Measurements from ENCODE around the gene LMLN. TPM values are rescaled to one million over a fixed set of nuclear protein-coding genes. Genes with fewer than 3 reads are reported as not detected.

The LMLN gene
- total and polyA plus RNA-seq, 4 donors = 2.4 to 17.2 (median 8.2) TPM

GRCh38 chr3:198071602-198072287 lies 111.7 kb downstream of the LMLN start:
- Histone ChIP-seq H3K27ac (ENCODE audit: low read depth in 1 of 2, low read length in 1 of 2) (no peak overlapping the region), H3K4me3 (no peak overlapping the region), H3K9me3 (ENCODE audit: control insufficient read depth in 4 of 4, insufficient read depth in 3 of 4, low read length in 3 of 4) (no peaks in the 10 kb centered on the region), H3K36me3 (ENCODE audit: control insufficient read depth in 4 of 4, insufficient read depth in 4 of 4, low read length in 4 of 4) (no peaks in the 10 kb centered on the region), H3K27me3 (ENCODE audit: control insufficient read depth in 3 of 3, insufficient read depth in 3 of 3, low read length in 2 of 3) (peaks cover 0 to 66% (median 48%) of the 10 kb centered on the region in 3 donors), H3K9ac (ENCODE audit: insufficient read depth in 1 of 2, low read length in 2 of 2) (no peak overlapping the region), H3K4me1 (ENCODE audit: control insufficient read depth in 5 of 5, insufficient read depth in 5 of 5, low read length in 5 of 5) (no peaks in the 10 kb centered on the region)
- no peak for TF ChIP-seq CTCF (IDR thresholded peaks at IDR 0.05; ENCODE audit: control extremely low read depth, extremely low read depth)
- WGBS, 2 donors = 66 to 73% methylated on average over 4 of the region's 4 CpGs
- DNase-seq (no peak), ATAC-seq (ENCODE audit: insufficient read depth, low FRiP score) (no peak)

GRCh38 chr3:198076722-198077308 lies 116.8 kb downstream of the LMLN start:
- peaks cover 0 to 5% (median 3%) of the 10 kb centered on the region in 5 donors for H3K4me1 ChIP-seq (ENCODE audit: control insufficient read depth in 5 of 5, insufficient read depth in 5 of 5, low read length in 5 of 5)
- WGBS, 2 donors = 35 to 58% methylated on average over 8 of the region's 8 CpGs
- no peak overlapping the region for H3K9ac ChIP-seq (ENCODE audit: insufficient read depth in 1 of 2, low read length in 2 of 2)
- no peaks in the 10 kb centered on the region for H3K36me3 ChIP-seq (ENCODE audit: control insufficient read depth in 4 of 4, insufficient read depth in 4 of 4, low read length in 4 of 4)
- peaks cover 0 to 77% (median 66%) of the 10 kb centered on the region in 3 donors for H3K27me3 ChIP-seq (ENCODE audit: control insufficient read depth in 3 of 3, insufficient read depth in 3 of 3, low read length in 2 of 3)
- H3K27ac ChIP-seq (ENCODE audit: low read depth in 1 of 2, low read length in 1 of 2) = no peak overlapping the region
- DNase-seq (peak in 1 of 3 donors; percentile 10), ATAC-seq (ENCODE audit: insufficient read depth, low FRiP score) (no peak)
- no peak for TF ChIP-seq CTCF (IDR thresholded peaks at IDR 0.05; ENCODE audit: control extremely low read depth, extremely low read depth)
- H3K4me3 ChIP-seq = no peak overlapping the region
- H3K9me3 ChIP-seq (ENCODE audit: control insufficient read depth in 4 of 4, insufficient read depth in 3 of 4, low read length in 3 of 4) = no peaks in the 10 kb centered on the region

- Histone ChIP-seq H3K27me3 (ENCODE audit: control insufficient read depth in 3 of 3, insufficient read depth in 3 of 3, low read length in 2 of 3) (peaks cover 0 to 69% (median 63%) of the 10 kb centered on the region in 3 donors), H3K9me3 (ENCODE audit: control insufficient read depth in 4 of 4, insufficient read depth in 3 of 4, low read length in 3 of 4) (no peaks in the 10 kb centered on the region), H3K4me3 (no peak overlapping the region), H3K9ac (ENCODE audit: insufficient read depth in 1 of 2, low read length in 2 of 2) (no peak overlapping the region), H3K4me1 (ENCODE audit: control insufficient read depth in 5 of 5, insufficient read depth in 5 of 5, low read length in 5 of 5) (peaks cover 0 to 5% (median 3%) of the 10 kb centered on the region in 5 donors), H3K27ac (ENCODE audit: low read depth in 1 of 2, low read length in 1 of 2) (no peak overlapping the region), H3K36me3 (ENCODE audit: control insufficient read depth in 4 of 4, insufficient read depth in 4 of 4, low read length in 4 of 4) (no peaks in the 10 kb centered on the region)
- ATAC-seq (ENCODE audit: insufficient read depth, low FRiP score) (peak; percentile 16), DNase-seq (peak in 1 of 3 donors; percentile 12)
- no peak for TF ChIP-seq CTCF (IDR thresholded peaks at IDR 0.05; ENCODE audit: control extremely low read depth, extremely low read depth)
- 7 to 9% methylated on average over 47 of the region's 47 CpGs for WGBS, 2 donors
These were observed 119.9 kb downstream of the LMLN start for GRCh38 chr3:198079771-198080520.

All from lung (tissue), 12 donors.